Osteoblast (primary cell): Measurements from ENCODE around the gene ZDHHC14. TPM values are rescaled to one million over a fixed set of nuclear protein-coding genes. Genes with fewer than 3 reads are reported as not detected.
A peak's percentile ranks its signal among the peaks of the same experiment; 100 is the strongest.

Source experiments
- DNase-seq: peaks from one replicate; pipeline ENCODE4 v3.0.0; 2011; ENCODE audit warnings: low spot score, mixed read lengths; ENCODE audit not compliant: insufficient read length; ENCODE audit errors: missing footprints
- H2AFZ ChIP-seq: 2 replicates; pipeline ENCODE4 v1.6.0; 2011; ENCODE audit warnings: mild to moderate bottlenecking, low read length
- H3K27ac ChIP-seq: 2 replicates; pipeline ENCODE4 v1.5.1; 2011; ENCODE audit warnings: mild to moderate bottlenecking, low read depth, low read length, moderate library complexity
- H3K27me3 ChIP-seq: 2 replicates; pipeline ENCODE4 v1.6.0; 2012; ENCODE audit warnings: mild to moderate bottlenecking, control low read depth, inconsistent platforms, low read length, moderate library complexity; ENCODE audit not compliant: insufficient read depth
- H3K36me3 ChIP-seq: 2 replicates; pipeline ENCODE4 v1.5.1; 2011; ENCODE audit warnings: mild to moderate bottlenecking, low read length, control low read depth, moderate library complexity; ENCODE audit not compliant: insufficient read depth
- H3K4me1 ChIP-seq: 2 replicates; pipeline ENCODE4 v1.5.1; 2011; ENCODE audit warnings: mild to moderate bottlenecking, low read length, control low read depth, moderate library complexity; ENCODE audit not compliant: insufficient read depth
- H3K4me2 ChIP-seq: 2 replicates; pipeline ENCODE4 v1.6.0; 2011; ENCODE audit warnings: mild to moderate bottlenecking, low read length; ENCODE audit not compliant: insufficient read depth
- H3K4me3 ChIP-seq: fragments of 200-600 bp; sonication (generic); 3 replicates; pipeline ENCODE4 v1.5.1; 2012; ENCODE audit warnings: mild to moderate bottlenecking, low read length, inconsistent platforms; ENCODE audit not compliant: insufficient read depth
- H3K79me2 ChIP-seq: 2 replicates; pipeline ENCODE4 v1.6.0; 2012; ENCODE audit warnings: mild to moderate bottlenecking, low read length, control low read depth, inconsistent platforms; ENCODE audit not compliant: insufficient read depth
- H3K9me3 ChIP-seq: 2 replicates; pipeline ENCODE4 v1.5.1; 2011; ENCODE audit warnings: low read depth, low read length, control low read depth
- H4K20me1 ChIP-seq: 2 replicates; pipeline ENCODE4 v1.6.0; 2012; ENCODE audit warnings: mild to moderate bottlenecking, low read length, control low read depth; ENCODE audit not compliant: insufficient read depth
- total RNA-seq: library from RNA; depleted of rRNA; stranded (reverse); fragments of >200 nt; gene quantifications from 2 replicates; pipeline ENCODE4 v1.2.3, GENCODE V29; 2012
- TF ChIP-seq, protein P1 (sequence below): IDR thresholded peaks from 2 replicates; pipeline ENCODE4 v1.5.1; 2011; ENCODE audit warnings: mild to moderate bottlenecking, low read depth, low read length, moderate library complexity; ENCODE audit errors: extremely low read depth

The ZDHHC14 gene
- total RNA-seq, 1 donor = 1.4 TPM

DNA sequence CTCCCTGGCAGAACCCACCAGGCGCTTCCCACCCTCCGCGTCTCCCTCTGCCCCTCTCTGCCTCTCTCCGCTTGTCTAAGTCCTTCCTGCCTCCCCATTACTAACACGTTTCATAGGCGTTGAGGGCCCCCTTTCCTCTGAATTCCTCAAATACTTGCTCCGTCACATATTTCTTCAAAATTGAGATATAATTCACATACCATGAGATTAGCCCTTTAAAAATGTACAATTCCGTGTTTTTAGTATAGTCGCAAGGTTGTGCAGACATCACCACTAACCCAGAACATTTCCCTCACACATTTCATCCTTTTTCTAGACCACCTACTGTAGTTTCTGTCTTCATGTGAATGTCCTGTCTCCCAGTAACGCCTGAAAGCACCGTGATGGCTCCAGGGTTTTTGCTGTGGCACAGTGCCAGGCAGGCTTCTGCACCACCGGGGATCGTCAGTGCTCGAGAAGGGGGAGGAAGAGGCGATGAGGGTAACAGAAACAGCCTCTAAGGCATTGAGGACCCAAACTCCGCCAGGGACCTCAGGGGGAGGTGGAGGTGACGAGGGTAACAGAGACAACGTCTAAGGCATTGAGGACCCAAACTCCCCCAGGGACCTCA lies 300.2 kb downstream of the ZDHHC14 start:
- Histone ChIP-seq H3K4me1 (peaks cover 3% of the 10 kb centered on the region), H3K27me3 (peaks cover 17% of the 10 kb centered on the region), H3K4me3 (no peak overlapping the region), H4K20me1 (no peaks in the 10 kb centered on the region), H3K4me2 (no peak overlapping the region), H2AFZ (no peak overlapping the region), H3K27ac (no peak overlapping the region), H3K36me3 (no peaks in the 10 kb centered on the region), H3K9me3 (no peaks in the 10 kb centered on the region), H3K79me2 (no peaks in the 10 kb centered on the region)
- no peak for DNase-seq
- TF ChIP-seq, protein P1, sequence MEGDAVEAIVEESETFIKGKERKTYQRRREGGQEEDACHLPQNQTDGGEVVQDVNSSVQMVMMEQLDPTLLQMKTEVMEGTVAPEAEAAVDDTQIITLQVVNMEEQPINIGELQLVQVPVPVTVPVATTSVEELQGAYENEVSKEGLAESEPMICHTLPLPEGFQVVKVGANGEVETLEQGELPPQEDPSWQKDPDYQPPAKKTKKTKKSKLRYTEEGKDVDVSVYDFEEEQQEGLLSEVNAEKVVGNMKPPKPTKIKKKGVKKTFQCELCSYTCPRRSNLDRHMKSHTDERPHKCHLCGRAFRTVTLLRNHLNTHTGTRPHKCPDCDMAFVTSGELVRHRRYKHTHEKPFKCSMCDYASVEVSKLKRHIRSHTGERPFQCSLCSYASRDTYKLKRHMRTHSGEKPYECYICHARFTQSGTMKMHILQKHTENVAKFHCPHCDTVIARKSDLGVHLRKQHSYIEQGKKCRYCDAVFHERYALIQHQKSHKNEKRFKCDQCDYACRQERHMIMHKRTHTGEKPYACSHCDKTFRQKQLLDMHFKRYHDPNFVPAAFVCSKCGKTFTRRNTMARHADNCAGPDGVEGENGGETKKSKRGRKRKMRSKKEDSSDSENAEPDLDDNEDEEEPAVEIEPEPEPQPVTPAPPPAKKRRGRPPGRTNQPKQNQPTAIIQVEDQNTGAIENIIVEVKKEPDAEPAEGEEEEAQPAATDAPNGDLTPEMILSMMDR = no peak

DNA sequence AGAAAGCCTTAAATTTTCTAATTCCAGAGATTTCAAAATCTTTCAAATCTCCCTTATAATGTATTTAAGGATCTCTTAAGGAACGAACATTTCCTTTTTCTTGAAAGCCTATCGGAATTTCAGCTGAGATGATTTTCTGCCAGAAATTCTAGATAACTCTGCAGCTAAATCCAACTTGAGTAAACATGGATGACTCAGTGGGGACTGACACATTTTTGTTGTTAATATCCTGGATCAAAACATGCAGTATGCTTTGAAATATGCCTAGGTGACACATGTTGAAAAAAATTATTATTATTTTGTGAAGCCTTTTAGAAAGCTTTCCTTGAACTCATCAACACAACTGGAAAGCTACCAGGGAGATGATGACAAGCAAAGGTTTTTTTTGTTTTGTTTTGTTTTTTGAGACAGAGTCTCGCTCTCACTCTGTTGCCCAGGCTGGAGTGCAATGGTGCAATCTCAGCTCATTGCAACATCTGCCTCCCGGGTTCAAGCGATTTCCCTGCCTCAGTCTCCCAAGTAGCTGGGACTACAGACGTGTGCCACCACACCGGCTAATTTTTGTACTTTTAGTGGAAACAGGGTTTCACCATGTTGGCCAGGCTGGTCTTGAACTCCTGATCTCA lies 302.0 kb downstream of the ZDHHC14 start:
- peaks cover 17% of the 10 kb centered on the region for H3K27me3 ChIP-seq
- TF ChIP-seq, protein P1 = no peak
- H3K4me3 ChIP-seq = no peak overlapping the region
- no peaks in the 10 kb centered on the region for H4K20me1 ChIP-seq
- H2AFZ ChIP-seq = no peak overlapping the region
- no peaks in the 10 kb centered on the region for H3K9me3 ChIP-seq
- H3K36me3 ChIP-seq = no peaks in the 10 kb centered on the region
- no peaks in the 10 kb centered on the region for H3K79me2 ChIP-seq
- H3K27ac ChIP-seq = no peak overlapping the region
- DNase-seq = peak; percentile 87
- peaks cover 3% of the 10 kb centered on the region for H3K4me1 ChIP-seq
- no peak overlapping the region for H3K4me2 ChIP-seq

DNA sequence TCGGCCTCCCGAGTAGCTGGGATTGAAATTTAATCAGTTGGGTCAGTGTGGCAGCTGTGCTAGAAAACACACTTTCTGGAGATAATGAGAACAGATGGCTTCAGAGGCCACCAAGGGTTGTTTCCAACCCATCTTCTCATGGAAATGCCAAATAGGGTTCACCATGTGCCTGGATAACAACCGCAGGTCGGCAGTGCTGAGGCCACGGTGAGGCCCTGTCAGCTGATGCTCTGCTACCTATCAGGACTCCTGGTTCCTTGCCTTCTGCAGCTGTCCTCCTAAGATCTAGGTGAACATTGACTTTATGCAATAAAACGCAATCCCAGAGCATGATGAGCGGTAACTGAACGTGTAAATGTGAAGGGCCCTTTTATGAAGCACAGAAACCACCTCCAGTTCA lies 302.7 kb downstream of the ZDHHC14 start:
- no peaks in the 10 kb centered on the region for H3K9me3 ChIP-seq
- H3K27ac ChIP-seq = no peak overlapping the region
- no peak overlapping the region for H3K4me3 ChIP-seq
- TF ChIP-seq, protein P1 = no peak
- no peak for DNase-seq
- no peaks in the 10 kb centered on the region for H4K20me1 ChIP-seq
- H3K4me1 ChIP-seq = peaks cover 3% of the 10 kb centered on the region
- no peaks in the 10 kb centered on the region for H3K36me3 ChIP-seq
- no peak overlapping the region for H3K4me2 ChIP-seq
- H2AFZ ChIP-seq = no peak overlapping the region
- H3K27me3 ChIP-seq = peaks cover 17% of the 10 kb centered on the region
- H3K79me2 ChIP-seq = no peaks in the 10 kb centered on the region

DNA sequence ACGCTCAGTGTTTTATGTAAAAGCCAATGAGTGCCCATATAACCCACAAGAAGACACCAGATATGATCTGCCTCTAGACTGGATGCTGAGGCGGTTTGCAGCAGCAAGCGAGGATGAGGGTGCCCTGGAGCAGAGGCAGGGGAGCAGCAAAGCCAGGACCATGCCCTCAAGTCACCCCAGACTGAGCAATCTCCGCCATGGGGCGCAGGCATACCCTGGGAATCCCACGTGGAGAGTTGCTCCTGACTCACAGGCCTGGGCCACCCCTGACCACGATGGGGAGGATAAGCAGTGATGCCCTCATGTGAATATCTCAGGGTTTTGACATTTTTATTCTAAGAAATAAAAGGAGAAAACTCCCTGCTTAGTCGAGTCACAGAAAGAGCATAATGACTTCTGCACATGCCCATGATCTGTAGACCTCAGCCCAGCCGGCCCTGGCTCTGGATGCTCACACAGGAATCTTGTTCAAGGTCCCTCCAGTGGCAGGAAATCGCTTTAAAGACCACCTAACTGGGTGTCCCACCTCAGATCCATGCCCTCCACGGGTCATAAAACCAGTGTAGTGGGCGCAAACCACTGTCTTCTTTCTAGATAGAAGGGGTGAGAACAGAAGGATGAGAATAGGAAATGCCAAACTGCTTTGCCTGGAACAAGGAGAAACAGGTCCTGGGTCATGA lies 303.8 kb downstream of the ZDHHC14 start:
- H4K20me1 ChIP-seq = no peaks in the 10 kb centered on the region
- no peaks in the 10 kb centered on the region for H3K9me3 ChIP-seq
- no peaks in the 10 kb centered on the region for H3K79me2 ChIP-seq
- no peak for DNase-seq
- TF ChIP-seq, protein P1 = no peak
- no peak overlapping the region for H3K4me2 ChIP-seq
- H2AFZ ChIP-seq = no peak overlapping the region
- H3K27me3 ChIP-seq = peaks cover 16% of the 10 kb centered on the region
- H3K27ac ChIP-seq = no peak overlapping the region
- H3K36me3 ChIP-seq = no peaks in the 10 kb centered on the region
- peaks cover 3% of the 10 kb centered on the region for H3K4me1 ChIP-seq
- no peak overlapping the region for H3K4me3 ChIP-seq
